Suprapubic skin (tissue), 4 donors: ENCODE measurements around the gene BICC1.

ENCODE experiments used
- POLR2A ChIP-seq, 2 donors: fragments of 450-650 bp; IDR thresholded peaks; one replicate each; pipeline ENCODE4 v1.6.1; 2017; ENCODE audit warnings: antibody characterized with exemption in 2 of 2, mild to moderate bottlenecking in 2 of 2, moderate library complexity in 2 of 2
- POLR2AphosphoS5 ChIP-seq, 3 donors: sonication (generic); formaldehyde crosslinking; IDR thresholded peaks; one replicate each; pipeline ENCODE4 v1.6.1; 2017; ENCODE audit warnings: antibody characterized with exemption in 3 of 3
- TF ChIP-seq, protein P1 (sequence below), 2 donors: fragments of 200-600 bp in 1 of 2; fragments of 450-650 bp in 1 of 2; sonication (generic) in 1 of 2; IDR thresholded peaks; one replicate each; pipeline ENCODE4 v1.5.1; 2016 to 2019; ENCODE audit warnings: antibody characterized with exemption in 2 of 2, mild to moderate bottlenecking in 1 of 2, moderate library complexity in 1 of 2

DNA sequence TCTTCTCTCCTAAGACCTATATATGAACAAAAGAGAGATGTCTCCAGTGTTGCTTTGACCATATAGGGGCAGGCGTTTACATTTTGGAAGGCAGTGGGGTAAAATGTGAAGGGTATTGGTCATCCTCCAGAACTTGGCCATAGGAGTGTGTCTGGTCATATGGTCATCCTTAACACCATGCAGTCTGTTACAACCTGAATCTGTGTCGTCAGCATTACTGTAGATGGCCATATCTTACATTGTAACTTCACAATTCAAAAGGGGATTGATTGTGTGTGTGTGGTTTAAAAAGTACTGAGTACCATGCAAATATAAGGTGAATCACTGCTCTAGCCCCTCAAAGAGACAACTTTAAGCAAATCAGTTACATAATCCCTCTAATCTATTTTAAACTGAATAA, 311.7 kb downstream of the BICC1 start:
- TF ChIP-seq, protein P1, sequence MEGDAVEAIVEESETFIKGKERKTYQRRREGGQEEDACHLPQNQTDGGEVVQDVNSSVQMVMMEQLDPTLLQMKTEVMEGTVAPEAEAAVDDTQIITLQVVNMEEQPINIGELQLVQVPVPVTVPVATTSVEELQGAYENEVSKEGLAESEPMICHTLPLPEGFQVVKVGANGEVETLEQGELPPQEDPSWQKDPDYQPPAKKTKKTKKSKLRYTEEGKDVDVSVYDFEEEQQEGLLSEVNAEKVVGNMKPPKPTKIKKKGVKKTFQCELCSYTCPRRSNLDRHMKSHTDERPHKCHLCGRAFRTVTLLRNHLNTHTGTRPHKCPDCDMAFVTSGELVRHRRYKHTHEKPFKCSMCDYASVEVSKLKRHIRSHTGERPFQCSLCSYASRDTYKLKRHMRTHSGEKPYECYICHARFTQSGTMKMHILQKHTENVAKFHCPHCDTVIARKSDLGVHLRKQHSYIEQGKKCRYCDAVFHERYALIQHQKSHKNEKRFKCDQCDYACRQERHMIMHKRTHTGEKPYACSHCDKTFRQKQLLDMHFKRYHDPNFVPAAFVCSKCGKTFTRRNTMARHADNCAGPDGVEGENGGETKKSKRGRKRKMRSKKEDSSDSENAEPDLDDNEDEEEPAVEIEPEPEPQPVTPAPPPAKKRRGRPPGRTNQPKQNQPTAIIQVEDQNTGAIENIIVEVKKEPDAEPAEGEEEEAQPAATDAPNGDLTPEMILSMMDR (IDR thresholded peaks at IDR 0.05), result no peak
- TF ChIP-seq POLR2A (IDR thresholded peaks at IDR 0.05) (no peak), POLR2AphosphoS5 (IDR thresholded peaks at IDR 0.05) (no peak)
